Heart left ventricle (tissue), 16 donors: ENCODE results near the gene RALGPS1. TPM values are rescaled to one million over a fixed set of nuclear protein-coding genes. Genes with fewer than 3 reads are reported as not detected.
A peak's percentile ranks its signal among the peaks of the same experiment; 100 is the strongest.

Experiments used
- ATAC-seq, 4 donors: fragments of 200-7000 bp; cut with Tn5 transposase; one replicate each; pipeline ENCODE4 v1.9.1; 2020 to 2022; ENCODE audit warnings: moderate library complexity in 4 of 4, mild to moderate bottlenecking in 3 of 4, moderate number of reproducible peaks in 1 of 4
- DNase-seq, 5 donors: peaks; one replicate each; pipeline ENCODE4 v3.0.0-alpha.2; 2020
- H3K27ac ChIP-seq, 12 donors: fragments of 200-600 bp; sonication (generic) in 4 of 12; one replicate each; pipeline versions ENCODE4 v1.5.0 to v1.8.0; 2016 to 2022; ENCODE audit warnings: mild to moderate bottlenecking in 2 of 12
- H3K27me3 ChIP-seq, 9 donors: fragments of 200-600 bp; sonication (generic) in 2 of 9; one replicate each; pipeline versions ENCODE4 v1.5.1 to v1.8.0; 2016 to 2022; ENCODE audit warnings: mild to moderate bottlenecking in 3 of 9
- H3K36me3 ChIP-seq, 9 donors: fragments of 200-600 bp; sonication (generic) in 2 of 9; one replicate each; pipeline versions ENCODE4 v1.5.0 to v1.8.0; 2018 to 2022; ENCODE audit warnings: mild to moderate bottlenecking in 2 of 9
- H3K4me1 ChIP-seq, 12 donors: fragments of 200-600 bp; sonication (generic) in 4 of 12; one replicate each; pipeline versions ENCODE4 v1.5.0 to v1.8.0; 2016 to 2022; ENCODE audit warnings: mild to moderate bottlenecking in 3 of 12
- H3K4me3 ChIP-seq, 12 donors: fragments of 200-600 bp; sonication (generic) in 4 of 12; one replicate each; pipeline versions ENCODE4 v1.5.0 to v1.8.0; 2017 to 2022; ENCODE audit warnings: mild to moderate bottlenecking in 9 of 12, moderate library complexity in 4 of 12
- H3K9me3 ChIP-seq, 12 donors: fragments of 200-600 bp; sonication (generic) in 4 of 12; one replicate each; pipeline versions ENCODE4 v1.5.0 to v1.8.0; 2016 to 2022; ENCODE audit warnings: mild to moderate bottlenecking in 1 of 12
- POLR2A ChIP-seq, 2 donors: fragments of 450-650 bp; IDR thresholded peaks; one replicate each; pipeline ENCODE4 v1.6.1; 2017; ENCODE audit warnings: antibody characterized with exemption in 2 of 2, mild to moderate bottlenecking in 2 of 2, moderate library complexity in 2 of 2
- WGBS, 4 donors: extraction: QIAGEN DNeasy Blood & Tissue Kit in 2 of 4; methylation state at CpG; one replicate each; pipeline versions ENCODE4 v1.1.5 to v1.1.7; 2013 to 2018; 5-methylcytosine and 5-hydroxymethylcytosine counted together
- intact Hi-C, 10 donors: fragments of 100-400 bp; cut with DNase I; formaldehyde crosslinking; loops; one replicate each; pipeline versions ENCODE4 v1.11.1 to v1.14.2; 2022
- polyA plus RNA-seq, 2 donors: library from polyadenylated mRNA; stranded (reverse); fragments of 200-250 nt; gene quantifications; one replicate each; pipeline ENCODE4 v1.2.3, GENCODE V29; 2013
- total RNA-seq, 9 donors: library from RNA; depleted of rRNA in 2 of 9; stranded (reverse); fragments of >200 nt in 2 of 9; fragmentation: NEBNext Ultra II Directional in 3 of 9; extraction: Animal tissue kit (Norgen Biotek cat#: 25700) in 3 of 9; gene quantifications; one replicate each; pipeline versions ENCODE4 v1.1.0 to v1.2.4, GENCODE V29; 2016 to 2023
- TF ChIP-seq, protein P1 (sequence below), 12 donors: fragments of 200-600 bp; sonication (generic) in 4 of 12; IDR thresholded peaks; one replicate each; pipeline versions ENCODE4 v1.5.0 to v1.8.0; 2018 to 2022; ENCODE audit warnings: antibody characterized with exemption in 12 of 12, mild to moderate bottlenecking in 5 of 12
- donor health status: ischemic (EF 13 %, LVEDD 7.1; RV severe dilation, severe dysfunction).
- donor health status: healthy with polysubstance abuse.
- donor health status: DM: no; HTN: yes; CAD: no.
- donor health status: DM: no; HTN: no; CAD: no.
- donor health status: ischemic (EF 25% LVEDD 6.9; RV normal size, moderate dysfunction).
- donor health status: ischemic (EF 25% LVEDD 5.7; RV mildly dilated, moderate dysfunction).
- donor health status: healthy.
- donor health status: DM: yes; HTN: yes; CAD: no.
- donor health status: ischemic (EF 35%, LVEDD 5.7; RV mildly dilated, moderate dysfunction).
- donor health status: nonischemic (EF 11% LVEDD 7.7; RV severe dilation, severe dysfunction).
- donor health status: DM: yes; HTN: yes; CAD: no.
- donor health status: PGD.
- donor health status: ischemic (EF 29% LVEDD 5.4; RV normal size, mild dysfunction).
- donor health status: nonischemic (EF 23%, LVEDD 6.1; RV moderate dilation, normal function).

RALGPS1 gene
- total and polyA plus RNA-seq, 11 donors: 8.0 to 21.8 (median 14.4) TPM

DNA sequence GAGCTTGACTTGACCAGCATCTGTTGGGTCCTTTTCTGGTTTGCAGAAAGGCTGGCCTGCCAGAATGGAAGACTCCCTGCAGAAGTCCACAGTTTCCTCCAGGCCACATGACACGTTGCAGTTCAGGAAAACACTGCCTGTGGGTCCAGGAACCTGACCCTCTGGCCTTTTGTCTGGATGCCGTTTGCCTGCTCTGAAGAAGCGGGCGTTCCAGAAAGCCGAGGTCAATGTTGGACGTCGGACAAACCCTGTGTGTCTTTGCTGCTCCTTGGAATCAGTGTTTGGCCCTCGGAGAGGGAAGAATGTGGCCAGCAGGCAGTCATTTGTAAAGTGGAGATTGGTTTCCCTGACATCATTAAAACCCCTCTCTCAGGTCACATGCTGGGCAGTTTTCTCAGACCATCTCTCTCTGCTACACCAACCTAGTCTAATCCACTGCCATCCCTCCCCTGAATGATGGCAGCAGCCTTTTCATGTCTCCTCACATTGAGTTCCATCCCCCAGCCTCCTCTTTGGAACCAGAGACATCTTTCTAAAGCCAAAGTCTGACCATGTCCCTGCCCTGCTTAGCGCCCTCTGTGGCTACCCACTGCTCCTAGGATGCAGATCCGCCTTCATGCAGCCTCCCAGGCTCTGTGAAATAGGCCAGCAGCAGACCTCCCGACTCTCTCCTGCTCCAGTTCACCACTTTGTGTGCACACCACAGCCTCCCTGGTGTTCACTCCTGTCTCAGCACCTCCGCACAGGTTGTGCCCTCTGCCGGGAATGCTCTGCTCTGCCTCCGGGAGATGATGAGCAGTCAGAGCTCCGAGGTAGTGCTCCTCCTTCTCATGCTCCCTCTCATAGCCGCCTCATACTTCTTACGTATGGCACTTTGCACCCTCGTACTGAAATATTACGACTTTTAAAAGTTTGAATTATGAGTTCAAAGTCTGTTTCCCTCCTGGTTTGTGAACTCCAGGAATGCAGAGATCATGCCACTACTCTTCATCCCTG is 75.6 kb downstream of the RALGPS1 start:
- Histone ChIP-seq H3K36me3 (peaks cover 0 to 3% (median 0%) of the 10 kb centered on the region in 9 donors), H3K27me3 (peaks cover 0 to 34% (median 0%) of the 10 kb centered on the region in 9 donors), H3K4me3 (no peak overlapping the region), H3K9me3 (peaks cover 0 to 11% (median 6%) of the 10 kb centered on the region in 12 donors), H3K27ac (peak overlapping the region in 10 of 12 donors; percentile 3 to 79 (median 58)), H3K4me1 (peaks cover 0 to 44% (median 29%) of the 10 kb centered on the region in 12 donors)
- intact Hi-C loops: no loop called here
- TF ChIP-seq, protein P1, sequence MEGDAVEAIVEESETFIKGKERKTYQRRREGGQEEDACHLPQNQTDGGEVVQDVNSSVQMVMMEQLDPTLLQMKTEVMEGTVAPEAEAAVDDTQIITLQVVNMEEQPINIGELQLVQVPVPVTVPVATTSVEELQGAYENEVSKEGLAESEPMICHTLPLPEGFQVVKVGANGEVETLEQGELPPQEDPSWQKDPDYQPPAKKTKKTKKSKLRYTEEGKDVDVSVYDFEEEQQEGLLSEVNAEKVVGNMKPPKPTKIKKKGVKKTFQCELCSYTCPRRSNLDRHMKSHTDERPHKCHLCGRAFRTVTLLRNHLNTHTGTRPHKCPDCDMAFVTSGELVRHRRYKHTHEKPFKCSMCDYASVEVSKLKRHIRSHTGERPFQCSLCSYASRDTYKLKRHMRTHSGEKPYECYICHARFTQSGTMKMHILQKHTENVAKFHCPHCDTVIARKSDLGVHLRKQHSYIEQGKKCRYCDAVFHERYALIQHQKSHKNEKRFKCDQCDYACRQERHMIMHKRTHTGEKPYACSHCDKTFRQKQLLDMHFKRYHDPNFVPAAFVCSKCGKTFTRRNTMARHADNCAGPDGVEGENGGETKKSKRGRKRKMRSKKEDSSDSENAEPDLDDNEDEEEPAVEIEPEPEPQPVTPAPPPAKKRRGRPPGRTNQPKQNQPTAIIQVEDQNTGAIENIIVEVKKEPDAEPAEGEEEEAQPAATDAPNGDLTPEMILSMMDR (IDR thresholded peaks at IDR 0.05): no peak
- no peak for TF ChIP-seq POLR2A (IDR thresholded peaks at IDR 0.05)
- DNase-seq: peak; percentile 67 to 83 (median 79)
- ATAC-seq: peak; percentile 38 to 65 (median 46)
- 71 to 79% (median 74%) methylated on average over 19 of the region's 19 CpGs for WGBS, 4 donors

DNA sequence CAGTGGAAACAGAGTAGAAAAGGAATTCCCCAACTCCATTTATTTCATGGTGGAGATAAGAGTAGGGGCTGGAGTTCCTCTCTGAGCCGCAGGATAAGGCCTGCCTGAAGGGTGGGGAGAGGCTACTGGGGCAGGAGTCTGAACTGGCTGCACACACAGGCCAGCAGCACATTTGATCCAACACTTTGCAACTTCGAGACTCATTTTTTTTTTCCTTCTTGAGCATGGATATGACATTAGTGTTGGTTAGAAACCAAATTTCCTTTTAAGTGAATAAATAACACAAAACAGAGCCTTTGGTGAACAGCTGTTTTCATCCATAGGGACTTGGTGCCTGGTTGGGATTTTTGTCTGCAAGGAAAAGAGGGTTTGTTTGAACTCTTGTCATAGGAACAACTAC is 76.6 kb downstream of the RALGPS1 start:
- DNase-seq: peak in 1 of 5 donors; percentile 43
- H3K4me3 ChIP-seq: no peak overlapping the region
- peak overlapping the region in 7 of 12 donors; percentile 23 to 79 (median 70) for H3K27ac ChIP-seq
- H3K4me1 ChIP-seq: peaks cover 0 to 34% (median 19%) of the 10 kb centered on the region in 12 donors
- ATAC-seq: peak; percentile 45 to 72 (median 49)
- H3K36me3 ChIP-seq: peaks cover 0 to 3% (median 0%) of the 10 kb centered on the region in 9 donors
- 51 to 72% (median 64%) methylated on average over 2 of the region's 2 CpGs for WGBS, 4 donors
- TF ChIP-seq, protein P1 (IDR thresholded peaks at IDR 0.05): no peak
- no peak for TF ChIP-seq POLR2A (IDR thresholded peaks at IDR 0.05)
- H3K9me3 ChIP-seq: peaks cover 0 to 11% (median 6%) of the 10 kb centered on the region in 12 donors
- intact Hi-C loops: no loop called here
- H3K27me3 ChIP-seq: peaks cover 0 to 34% (median 0%) of the 10 kb centered on the region in 9 donors

DNA sequence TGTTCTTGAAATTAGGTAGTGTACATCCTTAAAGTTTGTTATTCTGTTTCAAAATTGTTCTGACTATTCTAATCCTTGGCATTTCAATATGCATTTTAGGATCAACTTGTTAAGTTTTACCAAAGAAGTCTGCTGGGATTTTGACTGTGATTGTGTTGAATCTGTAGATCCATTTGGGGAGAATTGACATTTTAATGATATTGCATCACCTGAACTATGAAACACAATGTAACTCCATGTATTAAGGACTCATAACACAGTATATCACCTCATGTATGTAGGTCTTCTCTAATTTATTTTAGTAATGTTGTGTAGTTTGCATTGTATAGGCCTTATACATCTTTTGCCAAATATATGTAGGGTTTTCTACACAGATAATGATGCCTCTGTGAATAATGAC is 77.8 kb downstream of the RALGPS1 start:
- Histone ChIP-seq H3K27ac (no peak overlapping the region), H3K9me3 (peaks cover 0 to 11% (median 6%) of the 10 kb centered on the region in 12 donors), H3K27me3 (peaks cover 0 to 34% (median 0%) of the 10 kb centered on the region in 9 donors), H3K4me3 (no peak overlapping the region), H3K4me1 (peaks cover 0 to 29% (median 15%) of the 10 kb centered on the region in 12 donors), H3K36me3 (peaks cover 0 to 3% (median 0%) of the 10 kb centered on the region in 9 donors)
- intact Hi-C loops: no loop called here
- ATAC-seq (no peak), DNase-seq (no peak)
- TF ChIP-seq POLR2A (IDR thresholded peaks at IDR 0.05): no peak

DNA sequence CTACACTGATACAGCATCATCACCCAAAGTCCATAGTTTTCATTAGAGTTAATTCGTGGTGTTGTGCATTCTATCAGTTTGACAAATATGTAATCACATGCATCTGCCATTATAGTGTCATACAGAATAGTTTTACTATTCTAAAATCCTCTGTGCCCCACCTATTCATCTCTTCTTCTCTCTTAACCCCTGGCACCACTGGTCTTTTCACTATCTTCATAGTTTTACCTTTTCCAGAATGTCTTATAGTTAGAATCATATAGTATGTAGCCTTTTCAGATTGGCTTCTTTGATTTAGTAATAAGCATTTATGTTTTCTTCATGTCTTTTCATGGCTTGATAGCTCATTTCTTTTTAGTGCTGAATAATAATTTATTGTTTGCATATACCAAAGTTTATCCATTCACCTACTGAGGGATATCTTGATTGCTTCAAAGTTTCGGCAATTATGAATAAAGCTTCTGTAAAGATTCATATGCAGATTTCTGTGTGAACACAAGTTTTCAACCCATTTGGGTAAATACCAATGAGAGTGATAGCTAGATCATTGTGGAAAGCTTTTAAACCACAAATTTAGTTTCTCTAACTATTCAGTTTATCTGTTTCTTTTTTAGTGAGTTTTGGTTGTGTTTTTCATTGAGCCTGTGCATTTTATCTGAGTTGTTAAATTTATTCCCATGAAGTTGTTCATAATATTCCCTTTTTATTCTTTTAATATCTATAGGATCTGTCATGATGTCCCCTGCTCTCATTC is 84.9 kb downstream of the RALGPS1 start:
- Histone ChIP-seq H3K4me1 (peaks cover 0 to under 1% (median 0%) of the 10 kb centered on the region in 12 donors), H3K9me3 (no peaks in the 10 kb centered on the region), H3K36me3 (no peaks in the 10 kb centered on the region), H3K27ac (no peak overlapping the region), H3K27me3 (no peaks in the 10 kb centered on the region), H3K4me3 (no peak overlapping the region)
- WGBS, 4 donors: 86 to 89% (median 87%) methylated on average over 2 of the region's 2 CpGs
- intact Hi-C loops: no loop called here
- no peak for DNase-seq
- no peak for ATAC-seq
- TF ChIP-seq, protein P1 (IDR thresholded peaks at IDR 0.05): no peak
- no peak for TF ChIP-seq POLR2A (IDR thresholded peaks at IDR 0.05)
